Measurements from ENCODE around the gene THPO. TPM values are rescaled to one million over a fixed set of nuclear protein-coding genes. Genes with fewer than 3 reads are reported as not detected.

Gene THPO
- polyA plus RNA-seq, 3 donors, result not detected

DNA sequence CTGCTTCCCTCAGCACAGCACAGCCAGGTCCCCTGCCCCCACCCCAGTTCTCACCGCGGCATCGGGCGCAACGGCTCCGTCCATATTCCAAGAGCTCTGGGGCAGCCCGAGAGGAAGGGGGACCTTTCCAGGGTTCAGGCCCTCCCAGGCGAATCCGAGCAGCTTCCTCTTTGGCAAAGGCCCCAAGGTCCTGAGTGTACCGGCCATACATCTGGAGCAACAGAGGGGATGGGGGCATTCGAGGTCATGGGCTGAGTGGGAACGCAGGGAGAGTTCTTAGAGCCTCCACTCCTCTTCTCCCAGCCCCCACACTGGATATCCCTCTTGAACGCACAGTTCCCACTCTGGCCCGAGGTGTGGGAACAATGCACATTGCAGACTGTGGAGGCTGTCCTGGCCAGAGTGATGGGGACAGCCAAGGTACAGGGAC, 19.1 kb downstream of the THPO start:
- H3K4me1 Mint-ChIP-seq, result peaks cover 15% of the 10 kb centered on the region
- H3K27me3 Mint-ChIP-seq (ENCODE audit: low read depth in 3 of 3), result peaks cover 14 to 15% (median 15%) of the 10 kb centered on the region in 3 donors
- intact Hi-C loops (cut with micrococcal nuclease), result no loop called here
- DNase-seq, result no peak
- Histone ChIP-seq H3K4me2 (replicated peaks; ENCODE audit: extremely low read depth, low read length, poor library complexity, severe bottlenecking) (no peak overlapping the region), H3K36me3 (replicated peaks in 1 of 2; ENCODE audit: control insufficient read depth in 1 of 2, insufficient read depth in 2 of 2, low read length in 2 of 2) (no peaks in the 10 kb centered on the region), H3K27me3 (ENCODE audit: control insufficient read depth in 2 of 2, insufficient read depth in 2 of 2, low read length in 2 of 2) (peaks cover 0 to 12% of the 10 kb centered on the region in 2 donors), H3K4me1 (ENCODE audit: control insufficient read depth in 1 of 2, insufficient read depth in 2 of 2, low read length in 2 of 2) (peaks cover 19 to 29% of the 10 kb centered on the region in 2 donors), H3K9me3 (replicated peaks in 1 of 2; ENCODE audit: control insufficient read depth in 1 of 2, insufficient read depth in 1 of 2, low read length in 2 of 2) (no peaks in the 10 kb centered on the region), H3K27ac (ENCODE audit: low read depth in 1 of 2, low read length in 2 of 2) (no peak overlapping the region), H3K9ac (ENCODE audit: insufficient read depth, low read length, poor library complexity, severe bottlenecking) (no peak overlapping the region), H3K4me3 (replicated peaks in 1 of 3; ENCODE audit: low read depth in 2 of 3, low read length in 3 of 3) (no peak overlapping the region), H4K20me1 (ENCODE audit: insufficient read depth, low read length) (no peaks in the 10 kb centered on the region), H3K79me2 (ENCODE audit: insufficient read depth, low read length) (peaks cover 7% of the 10 kb centered on the region), H2AFZ (ENCODE audit: insufficient read depth, low read depth, low read length, poor library complexity, severe bottlenecking) (no peak overlapping the region)
- H3K36me3 Mint-ChIP-seq, result no peaks in the 10 kb centered on the region
- TF ChIP-seq, protein P1, sequence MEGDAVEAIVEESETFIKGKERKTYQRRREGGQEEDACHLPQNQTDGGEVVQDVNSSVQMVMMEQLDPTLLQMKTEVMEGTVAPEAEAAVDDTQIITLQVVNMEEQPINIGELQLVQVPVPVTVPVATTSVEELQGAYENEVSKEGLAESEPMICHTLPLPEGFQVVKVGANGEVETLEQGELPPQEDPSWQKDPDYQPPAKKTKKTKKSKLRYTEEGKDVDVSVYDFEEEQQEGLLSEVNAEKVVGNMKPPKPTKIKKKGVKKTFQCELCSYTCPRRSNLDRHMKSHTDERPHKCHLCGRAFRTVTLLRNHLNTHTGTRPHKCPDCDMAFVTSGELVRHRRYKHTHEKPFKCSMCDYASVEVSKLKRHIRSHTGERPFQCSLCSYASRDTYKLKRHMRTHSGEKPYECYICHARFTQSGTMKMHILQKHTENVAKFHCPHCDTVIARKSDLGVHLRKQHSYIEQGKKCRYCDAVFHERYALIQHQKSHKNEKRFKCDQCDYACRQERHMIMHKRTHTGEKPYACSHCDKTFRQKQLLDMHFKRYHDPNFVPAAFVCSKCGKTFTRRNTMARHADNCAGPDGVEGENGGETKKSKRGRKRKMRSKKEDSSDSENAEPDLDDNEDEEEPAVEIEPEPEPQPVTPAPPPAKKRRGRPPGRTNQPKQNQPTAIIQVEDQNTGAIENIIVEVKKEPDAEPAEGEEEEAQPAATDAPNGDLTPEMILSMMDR (IDR thresholded peaks at IDR 0.05), result no peak
- H3K27ac Mint-ChIP-seq, result no peak overlapping the region
- H3K4me3 Mint-ChIP-seq, result no peak overlapping the region
- 79% methylated on average over 5 of the region's 14 CpGs for WGBS (ENCODE audit: insufficient coverage)
- H3K9me3 Mint-ChIP-seq, result peaks cover 0 to 2% (median 0%) of the 10 kb centered on the region in 7 donors

DNA sequence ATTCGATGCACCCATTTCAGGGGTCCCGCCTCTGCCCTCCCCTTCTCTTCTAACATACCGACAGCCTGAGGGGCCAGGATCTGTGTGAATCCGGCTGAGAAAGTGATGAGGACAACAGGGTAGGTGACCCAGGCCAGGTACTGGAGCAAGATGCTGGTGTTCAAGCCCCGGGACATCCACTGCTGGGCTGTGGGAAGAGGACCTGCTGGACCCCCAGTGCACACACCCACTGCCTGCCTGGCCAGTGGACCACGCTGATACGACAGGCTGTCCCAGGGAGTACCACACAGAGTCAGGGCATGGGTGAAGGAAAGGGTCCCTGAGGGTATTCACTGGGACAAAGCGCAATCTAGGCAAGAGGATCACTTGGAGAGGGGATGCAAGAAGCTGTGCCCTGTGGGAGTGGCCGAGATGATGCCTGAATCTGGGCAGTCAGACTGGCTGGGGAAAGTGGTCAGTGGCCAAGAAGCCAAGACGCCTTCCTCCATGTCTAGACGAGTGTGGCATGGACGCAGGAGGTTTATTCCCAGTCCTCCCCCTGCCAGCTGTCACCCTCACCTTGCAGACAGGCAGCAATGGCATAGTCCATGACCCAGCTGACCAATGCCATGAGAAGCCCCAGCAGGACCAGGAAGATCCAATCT, 19.8 kb downstream of the THPO start:
- Histone ChIP-seq H3K4me1 (ENCODE audit: control insufficient read depth in 1 of 2, insufficient read depth in 2 of 2, low read length in 2 of 2) (peaks cover 13 to 24% of the 10 kb centered on the region in 2 donors), H3K79me2 (ENCODE audit: insufficient read depth, low read length) (no peaks in the 10 kb centered on the region), H3K27ac (ENCODE audit: low read depth in 1 of 2, low read length in 2 of 2) (no peak overlapping the region), H3K4me3 (replicated peaks in 1 of 3; ENCODE audit: low read depth in 2 of 3, low read length in 3 of 3) (no peak overlapping the region), H4K20me1 (ENCODE audit: insufficient read depth, low read length) (no peaks in the 10 kb centered on the region), H2AFZ (ENCODE audit: insufficient read depth, low read depth, low read length, poor library complexity, severe bottlenecking) (no peak overlapping the region), H3K9ac (ENCODE audit: insufficient read depth, low read length, poor library complexity, severe bottlenecking) (no peak overlapping the region), H3K27me3 (ENCODE audit: control insufficient read depth in 2 of 2, insufficient read depth in 2 of 2, low read length in 2 of 2) (peaks cover 0 to 12% of the 10 kb centered on the region in 2 donors), H3K36me3 (replicated peaks in 1 of 2; ENCODE audit: control insufficient read depth in 1 of 2, insufficient read depth in 2 of 2, low read length in 2 of 2) (no peaks in the 10 kb centered on the region), H3K4me2 (replicated peaks; ENCODE audit: extremely low read depth, low read length, poor library complexity, severe bottlenecking) (no peak overlapping the region), H3K9me3 (replicated peaks in 1 of 2; ENCODE audit: control insufficient read depth in 1 of 2, insufficient read depth in 1 of 2, low read length in 2 of 2) (no peaks in the 10 kb centered on the region)
- H3K4me3 Mint-ChIP-seq, result peak overlapping the region in 1 of 2 donors; percentile 16
- intact Hi-C loops (cut with micrococcal nuclease), result no loop called here
- WGBS (ENCODE audit: insufficient coverage), result 98% methylated on average over 7 of the region's 12 CpGs
- H3K27me3 Mint-ChIP-seq (ENCODE audit: low read depth in 3 of 3), result peaks cover 14 to 15% (median 15%) of the 10 kb centered on the region in 3 donors
- no peaks in the 10 kb centered on the region for H3K36me3 Mint-ChIP-seq
- TF ChIP-seq, protein P1 (IDR thresholded peaks at IDR 0.05), result no peak
- DNase-seq, result no peak
- H3K9me3 Mint-ChIP-seq, result peaks cover 0 to 1% (median 0%) of the 10 kb centered on the region in 7 donors
- H3K27ac Mint-ChIP-seq, result peak overlapping the region in 1 of 7 donors; percentile 82
- H3K4me1 Mint-ChIP-seq, result peaks cover 9% of the 10 kb centered on the region
